Inferior parietal cortex (tissue), 1 donor: Measurements from ENCODE around the gene CARNS1.
A peak's percentile ranks its signal among the peaks of the same experiment; 100 is the strongest.

Experiments used
- DNase-seq: peaks from one replicate; pipeline ENCODE4 v3.0.0-alpha.2; 2016; ENCODE audit errors: extremely low spot score

Gene CARNS1

GRCh38 chr11:67441098-67441563, 25.7 kb downstream of the CARNS1 start:
- DNase-seq, result no peak

DNA sequence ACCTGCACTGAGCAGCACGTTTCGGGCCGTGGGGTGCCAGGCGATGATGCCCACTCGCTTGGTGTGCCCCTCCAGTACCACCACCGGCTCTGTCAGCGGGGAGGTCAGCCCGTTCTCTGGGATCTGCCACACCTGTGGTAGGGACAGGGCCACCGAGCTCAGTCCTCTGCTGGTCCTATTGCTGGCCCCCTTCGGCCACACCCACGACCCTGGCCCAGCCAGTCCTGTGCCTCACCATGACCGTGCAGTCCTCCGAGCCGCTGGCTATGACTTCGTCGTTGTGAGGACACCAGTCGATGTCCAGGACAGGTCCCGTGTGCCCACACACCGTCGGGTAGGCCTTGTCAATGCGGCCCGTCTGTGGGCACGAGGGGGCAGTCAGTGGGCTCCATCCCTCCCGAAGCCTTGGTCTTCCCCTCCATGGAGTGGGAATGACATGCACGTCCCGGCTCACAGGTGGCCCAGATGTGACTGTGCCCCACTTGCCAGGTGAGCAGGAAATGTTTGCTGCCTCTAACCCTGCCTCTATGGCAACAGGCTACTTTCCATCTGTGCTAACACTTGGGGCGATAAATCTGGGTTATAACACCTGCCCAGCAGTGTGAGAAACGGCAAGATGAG, 26.4 kb downstream of the CARNS1 start:
- no peak for DNase-seq

- no peak for DNase-seq
Observed at GRCh38 chr11:67442504-67443404, 27.3 kb downstream of the CARNS1 start.

DNA sequence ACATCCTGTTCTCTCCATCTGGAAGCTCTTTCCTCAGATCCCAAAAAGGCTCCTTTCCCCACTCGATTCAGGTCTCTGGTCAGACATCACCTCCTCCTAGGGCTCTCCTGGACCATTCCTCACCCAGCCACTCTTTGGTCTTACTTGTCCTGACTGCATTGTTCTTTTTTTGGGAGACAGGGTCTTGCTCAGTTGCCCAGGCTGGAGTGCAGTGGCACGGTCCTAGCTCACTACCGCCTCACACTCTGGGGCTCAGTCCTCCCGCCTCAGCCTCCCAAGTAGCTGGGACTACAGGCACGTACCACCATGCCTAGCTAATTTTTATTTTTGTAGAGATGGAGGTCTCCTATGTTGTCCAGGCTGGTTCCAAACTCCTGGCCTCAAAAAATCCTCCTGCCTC, 30.0 kb downstream of the CARNS1 start:
- DNase-seq, result no peak

- DNase-seq, result no peak
Observed at GRCh38 chr11:67448220-67448609, 32.7 kb downstream of the CARNS1 start.

GRCh38 chr11:67449116-67449844, 33.8 kb downstream of the CARNS1 start:
- no peak for DNase-seq

GRCh38 chr11:67450796-67451657, 35.5 kb downstream of the CARNS1 start:
- DNase-seq, result no peak

GRCh38 chr11:67451658-67451976, 36.1 kb downstream of the CARNS1 start:
- DNase-seq, result no peak

DNA sequence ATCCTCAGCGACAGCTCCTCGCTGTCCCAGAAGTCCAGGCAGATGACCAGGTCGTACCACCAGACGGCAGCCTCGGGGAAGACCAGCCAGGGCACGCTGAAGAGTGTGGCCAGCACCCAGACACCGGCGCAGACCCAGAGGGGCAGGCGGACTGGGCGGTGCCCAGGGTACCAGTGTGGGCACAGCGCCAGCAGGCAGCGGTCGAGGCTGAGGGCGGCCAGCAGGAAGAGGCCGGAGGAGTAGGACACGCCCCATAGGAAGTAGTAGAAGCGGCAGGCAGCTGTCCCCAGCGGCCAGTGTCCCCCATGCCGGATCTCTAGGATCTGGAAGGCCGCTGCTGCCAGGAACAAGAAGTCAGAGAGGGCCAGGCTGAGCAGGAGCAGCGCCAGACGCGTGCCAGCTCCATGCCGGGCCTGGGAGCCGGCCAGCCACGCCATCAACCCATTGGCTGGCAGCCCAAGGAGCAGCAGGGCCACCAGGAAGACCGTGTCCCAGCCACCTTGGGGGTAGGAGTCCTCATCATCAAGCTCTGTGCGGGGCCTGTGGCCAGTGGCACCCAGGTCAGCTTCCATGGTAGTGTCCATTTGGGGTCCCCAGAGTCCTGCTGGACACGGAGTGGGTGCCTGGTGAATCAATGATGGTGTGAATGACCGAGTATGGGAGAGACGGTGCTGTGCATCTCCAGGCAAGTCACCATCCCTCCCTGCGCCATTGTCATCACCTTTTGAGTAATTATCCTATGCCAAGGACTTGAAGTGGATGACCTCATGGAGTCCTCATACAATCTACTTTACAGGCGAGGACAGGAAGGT, 36.9 kb downstream of the CARNS1 start, which contains the start of gene GPR152:
Gene GPR152, minus strand, starts transcription at position 589 of the 812 bp plus-strand sequence. Its CDS starts 5 bp downstream, at position 584.
- DNase-seq, result no peak

GRCh38 chr11:67453816-67454732, 38.6 kb downstream of the CARNS1 start:
- DNase-seq, result no peak

DNA sequence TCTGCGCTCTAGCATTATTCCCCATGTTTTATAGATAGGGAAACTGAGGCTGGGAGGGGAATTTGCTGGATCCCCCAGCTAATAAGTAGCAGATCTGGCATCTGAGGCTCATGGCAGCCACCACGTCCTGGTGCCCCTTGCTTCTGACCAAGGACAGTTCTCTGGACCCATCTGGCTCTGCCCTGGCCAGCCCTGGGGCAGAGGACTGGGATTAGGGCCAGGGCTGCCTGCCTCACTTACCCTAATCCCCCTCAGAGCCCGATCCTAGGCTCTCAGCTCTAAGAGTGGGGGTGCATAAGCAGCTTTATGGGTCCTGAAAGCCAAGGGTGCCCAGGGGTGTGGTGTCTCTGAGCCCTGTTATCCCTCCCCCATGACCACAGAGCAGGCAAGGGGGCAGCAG, 39.6 kb downstream of the CARNS1 start, which contains the start of gene CABP4:
Gene CABP4, plus strand, starts transcription at position 301 of the 400 bp plus-strand sequence. Its CDS starts 70 bp downstream, at position 371.
- DNase-seq, result no peak

GRCh38 chr11:67456068-67456705, 40.7 kb downstream of the CARNS1 start:
- DNase-seq, result no peak

GRCh38 chr11:67457453-67457852, 42.0 kb downstream of the CARNS1 start:
- DNase-seq, result no peak

GRCh38 chr11:67458266-67458665, 42.8 kb downstream of the CARNS1 start:
- no peak for DNase-seq

- no peak for DNase-seq
Observed at GRCh38 chr11:67463186-67463585, 47.7 kb downstream of the CARNS1 start.

- no peak for DNase-seq
Observed at GRCh38 chr11:67463680-67464410, 48.4 kb downstream of the CARNS1 start.

DNA sequence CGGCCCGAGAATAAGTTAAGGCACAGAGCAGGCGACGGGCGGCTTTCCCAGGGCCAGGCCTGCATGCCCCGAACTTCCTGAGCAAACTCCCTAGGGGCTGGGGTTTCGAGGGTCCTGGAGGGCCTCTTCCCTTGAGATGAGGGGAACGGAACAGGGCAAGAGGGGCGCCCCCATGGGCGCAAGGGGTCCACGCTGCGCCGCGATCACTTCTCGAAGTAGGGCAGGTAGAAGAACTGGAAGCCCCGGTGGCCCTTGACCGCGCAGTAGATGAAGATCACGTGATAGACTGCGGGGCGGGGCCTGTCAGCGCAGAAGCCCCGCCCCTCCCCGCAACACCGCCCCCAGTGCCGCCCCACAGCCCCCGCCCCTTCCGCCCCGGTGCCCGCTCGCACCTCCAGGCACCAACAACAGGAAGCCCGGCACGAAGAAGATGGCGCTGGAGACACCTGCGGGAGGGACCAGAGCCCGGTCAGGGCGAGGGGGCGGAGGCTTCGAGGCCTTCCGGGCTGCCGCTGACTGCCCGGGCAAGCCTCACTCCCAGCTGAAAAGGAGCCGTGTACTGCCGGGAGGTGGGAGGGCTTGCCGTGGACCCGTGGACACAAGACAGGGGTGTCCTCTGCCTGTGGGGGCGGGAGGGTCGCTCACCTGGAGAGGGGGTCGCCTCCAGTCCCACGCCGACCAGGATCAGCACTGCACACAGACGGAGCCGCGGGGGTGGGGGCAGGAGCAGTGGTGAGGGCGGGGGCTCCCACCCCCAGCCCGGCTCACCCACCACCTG, 49.1 kb downstream of the CARNS1 start:
- peak; percentile 40 for DNase-seq

GRCh38 chr11:67465189-67465510, 49.7 kb downstream of the CARNS1 start:
- DNase-seq, result no peak
